ENCODE results near the gene ZNF512. TPM values are rescaled to one million over a fixed set of nuclear protein-coding genes. Genes with fewer than 3 reads are reported as not detected.

Gene ZNF512
- total RNA-seq, 5 donors from 2014 or later (not counting 1 experiment from before 2014, with no cell fraction given) = 38.9 to 52.1 (median 49.7) TPM

GRCh38 chr2:27636766-27637165 lies 53.9 kb downstream of the ZNF512 start:
- ATAC-seq (replicated peaks in 1 of 4) (no peak), DNase-seq (no peak)
- Histone ChIP-seq H3K9me3 (no peaks in the 10 kb centered on the region), H3K4me1 (ENCODE audit: control insufficient read depth in 1 of 2, extremely low read depth in 1 of 2, insufficient read depth in 2 of 2, low read length in 2 of 2) (no peaks in the 10 kb centered on the region), H3K36me3 (ENCODE audit: control insufficient read depth in 2 of 2, extremely low read depth in 1 of 2, insufficient read depth in 1 of 2, low read length in 1 of 2) (peaks cover 13 to 90% of the 10 kb centered on the region in 2 donors), H3K27ac (ENCODE audit: low read length) (no peak overlapping the region), H3K4me3 (ENCODE audit: control insufficient read depth in 1 of 2, extremely low read depth in 1 of 2, low read length in 1 of 2) (no peak overlapping the region), H3K27me3 (replicated peaks in 1 of 2; ENCODE audit: control insufficient read depth in 2 of 2, extremely low read depth in 1 of 2, insufficient read depth in 2 of 2, low read length in 1 of 2) (no peaks in the 10 kb centered on the region)
- Mint-ChIP-seq H3K36me3 (peaks cover 67% of the 10 kb centered on the region), H3K27me3 (no peaks in the 10 kb centered on the region), H3K9me3 (no peaks in the 10 kb centered on the region), H3K4me3 (no peak overlapping the region), H3K4me1 (peaks cover 9 to 22% (median 16%) of the 10 kb centered on the region in 3 donors), H3K27ac (no peak overlapping the region)
- WGBS (ENCODE audit: insufficient coverage) = no CpG with 5 or more reads among the region's 5 CpGs
- ChIA-PET POLR2A (no interaction called here), CTCF (no interaction called here)

- peak; percentile 35 to 85 (median 52) for ATAC-seq (replicated peaks in 1 of 4)
- Mint-ChIP-seq H3K9me3 (no peaks in the 10 kb centered on the region), H3K4me1 (peaks cover 9 to 14% (median 14%) of the 10 kb centered on the region in 3 donors), H3K36me3 (peaks cover 62% of the 10 kb centered on the region), H3K27me3 (no peaks in the 10 kb centered on the region), H3K4me3 (peak overlapping the region in 1 of 3 donors; percentile 44), H3K27ac (peak overlapping the region; percentile 80 to 83)
- ChIA-PET POLR2A (no interaction called here), CTCF (no interaction called here)
- DNase-seq = peak in 1 of 35 experiments; percentile 27
- no peaks in the 10 kb centered on the region for H3K27me3 ChIP-seq (replicated peaks in 1 of 2; ENCODE audit: control insufficient read depth in 2 of 2, extremely low read depth in 1 of 2, insufficient read depth in 2 of 2, low read length in 1 of 2)
- H3K36me3 ChIP-seq (ENCODE audit: control insufficient read depth in 2 of 2, extremely low read depth in 1 of 2, insufficient read depth in 1 of 2, low read length in 1 of 2) = peaks cover 16 to 87% of the 10 kb centered on the region in 2 donors
- WGBS (ENCODE audit: insufficient coverage) = no CpG with 5 or more reads among the region's 3 CpGs
- H3K9me3 ChIP-seq = no peaks in the 10 kb centered on the region
- H3K27ac ChIP-seq (ENCODE audit: low read length) = peak overlapping the region; percentile 32
- no peak overlapping the region for H3K4me3 ChIP-seq (ENCODE audit: control insufficient read depth in 1 of 2, extremely low read depth in 1 of 2, low read length in 1 of 2)
- no peaks in the 10 kb centered on the region for H3K4me1 ChIP-seq (ENCODE audit: control insufficient read depth in 1 of 2, extremely low read depth in 1 of 2, insufficient read depth in 2 of 2, low read length in 2 of 2)
These were observed 55.3 kb downstream of the ZNF512 start for GRCh38 chr2:27638037-27638637.

GRCh38 chr2:27638709-27639108 lies 55.9 kb downstream of the ZNF512 start:
- 100% methylated on average over 1 of the region's 3 CpGs for WGBS (ENCODE audit: insufficient coverage)

GRCh38 chr2:27640722-27641245 lies 57.9 kb downstream of the ZNF512 start:
- CTCF ChIA-PET = interaction anchor here in 1 of 2 donors (1.4 kb wide), 1 partner anchor 43 kb away, joined by 4 read pairs; no protein-coding TSS in a partner anchor

More at GRCh38 chr2:27638709-27639108, 55.9 kb downstream of the ZNF512 start:
- Histone ChIP-seq H3K9me3 (no peaks in the 10 kb centered on the region), H3K27me3 (replicated peaks in 1 of 2; ENCODE audit: control insufficient read depth in 2 of 2, extremely low read depth in 1 of 2, insufficient read depth in 2 of 2, low read length in 1 of 2) (no peaks in the 10 kb centered on the region), H3K36me3 (ENCODE audit: control insufficient read depth in 2 of 2, extremely low read depth in 1 of 2, insufficient read depth in 1 of 2, low read length in 1 of 2) (peaks cover 16 to 85% of the 10 kb centered on the region in 2 donors), H3K4me1 (ENCODE audit: control insufficient read depth in 1 of 2, extremely low read depth in 1 of 2, insufficient read depth in 2 of 2, low read length in 2 of 2) (no peaks in the 10 kb centered on the region), H3K27ac (ENCODE audit: low read length) (no peak overlapping the region), H3K4me3 (ENCODE audit: control insufficient read depth in 1 of 2, extremely low read depth in 1 of 2, low read length in 1 of 2) (no peak overlapping the region)
- ChIA-PET POLR2A (no interaction called here), CTCF (no interaction called here)
- peaks cover 9 to 14% (median 14%) of the 10 kb centered on the region in 3 donors for H3K4me1 Mint-ChIP-seq
- no peak for ATAC-seq (replicated peaks in 1 of 4)
- H3K4me3 Mint-ChIP-seq = no peak overlapping the region
- no peak for DNase-seq
- no peaks in the 10 kb centered on the region for H3K9me3 Mint-ChIP-seq
- peaks cover 60% of the 10 kb centered on the region for H3K36me3 Mint-ChIP-seq
- no peaks in the 10 kb centered on the region for H3K27me3 Mint-ChIP-seq
- peak overlapping the region; percentile 48 to 83 for H3K27ac Mint-ChIP-seq

GRCh38 chr2:27645197-27645596 lies 62.4 kb downstream of the ZNF512 start:
- no peaks in the 10 kb centered on the region for H3K27me3 ChIP-seq (replicated peaks in 1 of 2; ENCODE audit: control insufficient read depth in 2 of 2, extremely low read depth in 1 of 2, insufficient read depth in 2 of 2, low read length in 1 of 2)
- no peaks in the 10 kb centered on the region for H3K9me3 ChIP-seq
- ChIA-PET POLR2A (interaction anchor here in 1 of 2 donors (0.7 kb wide), 1 partner anchor 110 kb away, joined by 5 read pairs; no protein-coding TSS in a partner anchor), CTCF (no interaction called here)
- H3K36me3 Mint-ChIP-seq = peaks cover 46% of the 10 kb centered on the region
- peaks cover 26 to 75% of the 10 kb centered on the region in 2 donors for H3K36me3 ChIP-seq (ENCODE audit: control insufficient read depth in 2 of 2, extremely low read depth in 1 of 2, insufficient read depth in 1 of 2, low read length in 1 of 2)
- no peak overlapping the region for H3K4me3 ChIP-seq (ENCODE audit: control insufficient read depth in 1 of 2, extremely low read depth in 1 of 2, low read length in 1 of 2)
- H3K27ac Mint-ChIP-seq = no peak overlapping the region
- ATAC-seq (replicated peaks in 1 of 4) = no peak
- H3K27me3 Mint-ChIP-seq = no peaks in the 10 kb centered on the region
- no peak overlapping the region for H3K27ac ChIP-seq (ENCODE audit: low read length)
- DNase-seq = no peak
- H3K9me3 Mint-ChIP-seq = no peaks in the 10 kb centered on the region
- no peak overlapping the region for H3K4me3 Mint-ChIP-seq
- H3K4me1 ChIP-seq (ENCODE audit: control insufficient read depth in 1 of 2, extremely low read depth in 1 of 2, insufficient read depth in 2 of 2, low read length in 2 of 2) = no peaks in the 10 kb centered on the region
- peaks cover 0 to 5% (median 0%) of the 10 kb centered on the region in 3 donors for H3K4me1 Mint-ChIP-seq

More at GRCh38 chr2:27640722-27641245, 57.9 kb downstream of the ZNF512 start:
- Mint-ChIP-seq H3K27me3 (no peaks in the 10 kb centered on the region), H3K4me3 (no peak overlapping the region), H3K27ac (no peak overlapping the region), H3K36me3 (peaks cover 50% of the 10 kb centered on the region), H3K9me3 (no peaks in the 10 kb centered on the region), H3K4me1 (peaks cover 4 to 14% (median 14%) of the 10 kb centered on the region in 3 donors)
- Histone ChIP-seq H3K9me3 (no peaks in the 10 kb centered on the region), H3K27ac (ENCODE audit: low read length) (no peak overlapping the region), H3K27me3 (replicated peaks in 1 of 2; ENCODE audit: control insufficient read depth in 2 of 2, extremely low read depth in 1 of 2, insufficient read depth in 2 of 2, low read length in 1 of 2) (no peaks in the 10 kb centered on the region), H3K4me3 (ENCODE audit: control insufficient read depth in 1 of 2, extremely low read depth in 1 of 2, low read length in 1 of 2) (no peak overlapping the region), H3K4me1 (ENCODE audit: control insufficient read depth in 1 of 2, extremely low read depth in 1 of 2, insufficient read depth in 2 of 2, low read length in 2 of 2) (no peaks in the 10 kb centered on the region), H3K36me3 (ENCODE audit: control insufficient read depth in 2 of 2, extremely low read depth in 1 of 2, insufficient read depth in 1 of 2, low read length in 1 of 2) (peaks cover 19 to 79% of the 10 kb centered on the region in 2 donors)
- WGBS (ENCODE audit: insufficient coverage) = 100% methylated on average over 1 of the region's 2 CpGs
- POLR2A ChIA-PET = interaction anchor here in 1 of 2 donors (1.0 kb wide), 1 partner anchor 10 kb away, joined by 3 read pairs; no protein-coding TSS in a partner anchor
- no peak for DNase-seq
- ATAC-seq (replicated peaks in 1 of 4) = no peak

GRCh38 chr2:27647289-27647688 lies 64.4 kb downstream of the ZNF512 start:
- Mint-ChIP-seq H3K4me3 (no peak overlapping the region), H3K36me3 (peaks cover 41% of the 10 kb centered on the region), H3K27me3 (no peaks in the 10 kb centered on the region), H3K4me1 (peaks cover 0 to 5% (median under 1%) of the 10 kb centered on the region in 3 donors), H3K9me3 (no peaks in the 10 kb centered on the region), H3K27ac (no peak overlapping the region)
- ATAC-seq (replicated peaks in 1 of 4) = no peak
- H3K9me3 ChIP-seq = no peaks in the 10 kb centered on the region
- no peak for DNase-seq
- peaks cover 16 to 73% of the 10 kb centered on the region in 2 donors for H3K36me3 ChIP-seq (ENCODE audit: control insufficient read depth in 2 of 2, extremely low read depth in 1 of 2, insufficient read depth in 1 of 2, low read length in 1 of 2)
- no peak overlapping the region for H3K27ac ChIP-seq (ENCODE audit: low read length)
- H3K4me1 ChIP-seq (ENCODE audit: control insufficient read depth in 1 of 2, extremely low read depth in 1 of 2, insufficient read depth in 2 of 2, low read length in 2 of 2) = no peaks in the 10 kb centered on the region
- no peak overlapping the region for H3K4me3 ChIP-seq (ENCODE audit: control insufficient read depth in 1 of 2, extremely low read depth in 1 of 2, low read length in 1 of 2)
- no peaks in the 10 kb centered on the region for H3K27me3 ChIP-seq (replicated peaks in 1 of 2; ENCODE audit: control insufficient read depth in 2 of 2, extremely low read depth in 1 of 2, insufficient read depth in 2 of 2, low read length in 1 of 2)
- CTCF ChIA-PET = interaction anchor here in 1 of 2 donors (2.3 kb wide), 1 partner anchor 36 kb away, joined by 8 read pairs; no protein-coding TSS in a partner anchor
- POLR2A ChIA-PET = no interaction called here

Measured in T-cell (primary cell).